ENCODE measurements around the gene ASAH2B.
"Not testable (repeated sequence)": the region's sequence is repeated elsewhere in the genome, so short reads cannot be mapped to it uniquely, and the experiment has no call there.

Gene ASAH2B

GRCh38 chr10:50739618-50740292, at the start of gene ASAH2B:
TSS of gene ASAH2B (plus strand) at chr10:50739936. CDS start at chr10:50745131, 5,195 bp downstream.
- DNase-seq (ENCODE audit: low read depth in 2 of 2) = peak; percentile 64 to 71

- DNase-seq (ENCODE audit: low read depth in 2 of 2) = not testable (repeated sequence)
Observed at GRCh38 chr10:50697819-50698218, 41.9 kb upstream of the ASAH2B start.

GRCh38 chr10:50701947-50702346, 37.8 kb upstream of the ASAH2B start:
- not testable (repeated sequence) for DNase-seq (ENCODE audit: low read depth in 2 of 2)

GRCh38 chr10:50702997-50703396, 36.7 kb upstream of the ASAH2B start:
- not testable (repeated sequence) for DNase-seq (ENCODE audit: low read depth in 2 of 2)

GRCh38 chr10:50704436-50705079, 35.2 kb upstream of the ASAH2B start:
- not testable (repeated sequence) for DNase-seq (ENCODE audit: low read depth in 2 of 2)

GRCh38 chr10:50706006-50706405, 33.7 kb upstream of the ASAH2B start:
- DNase-seq (ENCODE audit: low read depth in 2 of 2) = not testable (repeated sequence)

- DNase-seq (ENCODE audit: low read depth in 2 of 2) = not testable (repeated sequence)
Observed at GRCh38 chr10:50710241-50710640, 29.5 kb upstream of the ASAH2B start.

- DNase-seq (ENCODE audit: low read depth in 2 of 2) = not testable (repeated sequence)
Observed at GRCh38 chr10:50723812-50724211, 15.9 kb upstream of the ASAH2B start.

GRCh38 chr10:50728112-50728511, 11.6 kb upstream of the ASAH2B start:
- not testable (repeated sequence) for DNase-seq (ENCODE audit: low read depth in 2 of 2)

GRCh38 chr10:50738987-50739617, 634 bp upstream of the ASAH2B start:
- DNase-seq (ENCODE audit: low read depth in 2 of 2) = not testable (repeated sequence)

GRCh38 chr10:50740293-50740648, 535 bp downstream of the ASAH2B start:
- DNase-seq (ENCODE audit: low read depth in 2 of 2) = peak; percentile 5 to 7

GRCh38 chr10:50742820-50743219, 3.1 kb downstream of the ASAH2B start:
- DNase-seq (ENCODE audit: low read depth in 2 of 2) = not testable (repeated sequence)

GRCh38 chr10:50766774-50767513, 27.2 kb downstream of the ASAH2B start:
- DNase-seq (ENCODE audit: low read depth in 2 of 2) = not testable (repeated sequence)

- DNase-seq (ENCODE audit: low read depth in 2 of 2) = not testable (repeated sequence)
Observed at GRCh38 chr10:50772042-50772441, 32.3 kb downstream of the ASAH2B start.

- DNase-seq (ENCODE audit: low read depth in 2 of 2) = not testable (repeated sequence)
Observed at GRCh38 chr10:50774868-50775267, 35.1 kb downstream of the ASAH2B start.

GRCh38 chr10:50780036-50780435, 40.3 kb downstream of the ASAH2B start:
- not testable (repeated sequence) for DNase-seq (ENCODE audit: low read depth in 2 of 2)

GRCh38 chr10:50782017-50782416, 42.3 kb downstream of the ASAH2B start:
- not testable (repeated sequence) for DNase-seq (ENCODE audit: low read depth in 2 of 2)

- not testable (repeated sequence) for DNase-seq (ENCODE audit: low read depth in 2 of 2)
Observed at GRCh38 chr10:50787962-50788361, 48.2 kb downstream of the ASAH2B start.

- no peak for DNase-seq (ENCODE audit: low read depth in 2 of 2)
Observed at GRCh38 chr10:50788951-50789945, 49.5 kb downstream of the ASAH2B start.

GRCh38 chr10:50794490-50794889, 54.8 kb downstream of the ASAH2B start:
- no peak for DNase-seq (ENCODE audit: low read depth in 2 of 2)

GRCh38 chr10:50796693-50797092, 57.0 kb downstream of the ASAH2B start:
- DNase-seq (ENCODE audit: low read depth in 2 of 2) = no peak

Measured in stimulated activated CD8-positive, alpha-beta memory T cell treated with anti-CD3 and anti-CD28 coated beads, Interleukin-15, amount 100 ng/mL, for 48 hours (primary cell).